Inflammatory macrophage treated with lipopolysaccharide for 4 hours (primary cell): ENCODE data around the gene PPIE.
A peak's percentile ranks its signal among the peaks of the same experiment; 100 is the strongest.

Experiments used
- DNase-seq: peaks from one replicate; pipeline ENCODE4 v3.0.0-alpha.2; 2020

Gene PPIE

DNA sequence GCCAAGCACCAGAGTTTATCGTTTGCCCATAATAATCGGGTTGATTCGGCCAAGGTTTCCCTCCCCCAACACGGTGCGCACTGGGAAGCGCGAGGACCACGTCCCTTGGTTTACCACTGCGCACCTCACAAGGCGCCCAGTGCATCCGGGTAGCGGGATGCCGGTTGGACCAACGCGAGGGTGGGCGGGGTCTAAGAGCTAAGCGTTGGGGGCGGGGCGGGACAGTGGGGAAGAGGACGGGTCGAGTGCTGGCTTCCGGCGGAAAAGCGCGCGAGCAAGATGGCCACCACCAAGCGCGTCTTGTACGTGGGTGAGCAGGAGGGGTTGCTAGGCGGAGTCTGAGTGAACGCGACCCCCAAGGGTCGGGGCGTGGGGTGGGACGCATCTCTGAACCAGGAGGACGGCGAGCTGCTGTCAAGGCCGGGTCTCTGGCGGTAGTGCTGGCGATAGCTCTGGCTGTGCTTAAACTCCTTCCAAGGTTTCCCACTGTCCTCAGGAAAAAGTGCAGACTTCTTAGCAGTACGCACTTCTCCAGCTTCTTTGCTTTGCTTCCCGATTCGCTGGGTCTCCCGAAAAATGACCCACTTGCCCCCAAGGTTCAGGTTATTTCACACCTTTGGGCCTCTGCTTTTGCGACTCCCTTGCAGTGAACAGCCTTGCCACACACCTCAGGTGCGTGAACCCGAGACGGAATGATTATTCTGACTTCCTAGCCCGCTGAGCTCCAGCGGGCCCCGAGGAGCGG is at the start of gene PPIE:
PPIE (plus strand) TSS at position 261 of the 745 bp plus-strand sequence; CDS start at position 280, 19 bp downstream.
- peak; percentile 95 for DNase-seq

GRCh38 chr1:39689214-39689613 is 49.5 kb upstream of the PPIE start:
- DNase-seq, result no peak

GRCh38 chr1:39689635-39690034 is 49.0 kb upstream of the PPIE start:
- no peak for DNase-seq

GRCh38 chr1:39690225-39690624 is 48.5 kb upstream of the PPIE start:
- DNase-seq, result no peak

GRCh38 chr1:39690794-39691382 is 47.8 kb upstream of the PPIE start:
- no peak for DNase-seq

DNA sequence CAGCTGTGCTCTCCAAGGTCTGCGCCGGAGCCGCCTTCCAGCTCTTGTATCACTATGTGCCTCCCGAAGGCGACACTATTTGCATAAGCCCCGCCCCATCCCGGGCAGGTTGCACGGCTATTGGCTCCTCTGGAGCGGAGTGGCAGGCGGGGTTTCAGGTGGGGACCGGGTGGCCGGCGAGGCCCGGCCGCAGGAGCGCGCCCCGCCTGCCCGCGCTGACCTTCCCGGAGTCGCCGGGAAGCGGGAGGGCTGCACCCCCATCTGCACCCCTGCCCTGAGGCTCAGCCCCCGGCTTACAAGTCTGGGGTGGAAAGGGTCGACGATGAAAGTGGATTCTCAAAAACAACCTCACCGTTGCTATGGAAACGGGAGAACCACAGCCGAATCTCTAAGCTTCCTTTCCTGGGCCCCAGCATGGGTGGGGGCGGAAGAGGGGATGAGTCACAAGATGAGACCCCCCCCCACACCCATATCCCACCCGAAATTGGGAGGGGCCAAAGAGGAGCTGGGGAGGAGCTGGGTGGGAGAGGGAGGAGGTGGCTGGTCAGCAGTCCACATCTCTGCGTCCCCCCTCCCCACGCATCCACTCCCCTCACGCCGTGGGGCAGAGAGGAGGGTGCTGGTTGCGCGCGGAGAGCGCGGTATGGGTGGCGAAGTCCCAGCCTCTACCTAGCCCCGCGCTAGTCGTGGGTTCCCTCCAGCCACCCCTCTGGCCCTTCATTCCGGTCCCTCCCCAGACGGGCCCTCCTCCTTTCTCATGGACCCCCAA is 47.1 kb upstream of the PPIE start, which contains the start of gene HPCAL4:
HPCAL4 (minus strand) TSS at position 51 of the 769 bp plus-strand sequence. CDS start 6,830 bp downstream, outside the sequence.
- DNase-seq, result peak; percentile 74

DNA sequence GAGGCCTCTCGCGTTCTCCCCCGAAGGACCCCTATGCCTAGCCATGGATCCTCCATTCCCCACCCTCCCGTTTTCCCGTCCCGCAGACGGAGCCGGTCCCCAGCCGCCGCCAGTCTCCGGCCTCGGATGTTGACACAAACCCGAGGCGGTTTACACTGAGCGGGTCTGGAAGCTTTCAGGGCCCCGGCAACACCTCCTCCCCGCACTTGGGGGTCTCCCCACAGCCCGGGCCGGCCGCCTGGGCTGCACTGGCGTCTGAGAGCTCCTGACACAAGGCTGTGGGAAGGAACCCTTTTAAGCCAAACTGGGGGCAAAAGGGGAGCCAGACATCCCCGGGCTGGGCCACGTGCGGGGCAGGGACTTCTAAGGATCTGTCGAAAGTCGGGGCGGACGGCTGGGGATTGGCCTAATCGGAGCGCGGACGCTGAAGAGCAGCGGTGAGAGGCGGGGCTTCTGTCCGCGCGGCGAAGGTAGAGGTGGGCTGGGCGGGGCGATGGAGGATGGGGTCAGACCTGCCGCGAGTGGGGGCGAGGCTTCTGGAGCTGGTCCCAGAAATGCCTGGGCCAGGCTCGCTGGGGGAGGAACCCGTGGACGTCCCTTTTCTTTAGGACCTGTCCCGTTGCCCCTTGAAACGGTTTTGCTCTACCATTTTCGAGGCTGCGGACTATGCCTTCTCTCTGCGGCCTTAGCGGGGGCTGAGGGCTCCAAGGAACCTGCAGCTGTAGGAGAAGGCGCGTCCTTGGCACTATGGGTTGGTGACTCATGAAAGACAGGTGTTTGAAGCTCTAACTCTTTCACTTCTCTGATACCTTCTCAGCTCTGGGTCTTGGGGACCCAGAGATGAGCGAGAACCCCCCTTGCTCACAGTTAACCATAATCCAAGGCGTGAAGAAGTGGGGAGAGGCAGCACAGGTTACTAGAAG is 46.3 kb upstream of the PPIE start:
- DNase-seq, result no peak

DNA sequence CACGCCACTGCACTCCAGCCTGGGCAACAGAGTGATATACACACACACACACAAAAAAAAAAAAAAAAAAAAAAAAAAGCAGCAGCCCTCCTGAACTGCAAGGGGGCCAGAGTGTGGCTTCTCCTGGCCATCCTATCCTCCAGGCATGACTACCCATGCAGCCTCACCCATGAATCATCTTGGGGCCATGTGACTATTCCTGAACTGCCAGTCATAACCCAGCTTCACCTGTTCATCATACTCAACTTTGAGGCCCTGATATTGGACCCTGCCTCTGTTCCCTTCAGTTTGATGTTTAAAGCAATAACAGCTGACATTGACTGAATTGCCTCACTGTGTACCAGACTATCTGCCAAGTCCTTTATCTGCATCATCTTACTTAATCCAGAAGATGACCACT is 44.7 kb upstream of the PPIE start:
- no peak for DNase-seq

- DNase-seq, result peak; percentile 44
Observed at GRCh38 chr1:39695016-39695415, 43.7 kb upstream of the PPIE start.

DNA sequence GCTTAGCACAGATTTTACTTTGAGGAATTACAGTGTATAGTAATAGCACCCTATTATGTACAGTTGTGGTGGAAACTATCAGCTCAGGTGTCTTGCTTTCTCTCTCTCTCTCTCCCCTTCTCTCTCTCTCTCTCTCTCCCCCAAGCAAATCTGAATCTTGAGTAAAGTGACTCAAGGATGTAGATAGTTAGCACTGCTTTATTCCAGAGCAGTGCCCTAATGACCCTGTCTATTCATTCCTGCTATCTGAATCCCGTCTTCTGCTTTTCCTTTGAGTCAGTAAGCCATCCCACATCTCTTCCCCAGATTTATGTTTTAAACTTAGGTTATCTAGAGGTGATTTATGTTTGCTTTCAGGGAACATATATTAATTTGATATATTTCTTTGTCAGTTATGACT is 42.2 kb upstream of the PPIE start:
- DNase-seq, result no peak

DNA sequence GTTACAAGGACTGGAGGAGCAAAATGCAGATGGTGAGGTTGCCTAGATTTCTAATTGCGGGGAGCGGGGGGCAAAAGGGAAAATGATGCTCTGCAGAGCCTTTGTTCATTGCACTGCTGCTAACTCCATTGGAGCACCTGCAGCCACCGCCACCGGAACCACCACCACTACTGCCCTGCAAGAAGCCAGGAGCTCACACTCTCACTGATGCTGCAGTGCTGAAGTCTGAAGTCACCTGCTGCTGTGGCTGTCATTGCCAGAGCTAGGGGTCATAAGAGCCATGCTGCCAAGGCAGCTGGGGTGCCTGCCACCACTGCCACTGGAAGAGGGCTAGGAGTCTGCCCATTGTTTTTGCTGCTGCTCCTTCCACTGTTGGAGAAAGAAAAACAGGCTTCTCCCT is 40.1 kb upstream of the PPIE start:
- DNase-seq, result no peak

DNA sequence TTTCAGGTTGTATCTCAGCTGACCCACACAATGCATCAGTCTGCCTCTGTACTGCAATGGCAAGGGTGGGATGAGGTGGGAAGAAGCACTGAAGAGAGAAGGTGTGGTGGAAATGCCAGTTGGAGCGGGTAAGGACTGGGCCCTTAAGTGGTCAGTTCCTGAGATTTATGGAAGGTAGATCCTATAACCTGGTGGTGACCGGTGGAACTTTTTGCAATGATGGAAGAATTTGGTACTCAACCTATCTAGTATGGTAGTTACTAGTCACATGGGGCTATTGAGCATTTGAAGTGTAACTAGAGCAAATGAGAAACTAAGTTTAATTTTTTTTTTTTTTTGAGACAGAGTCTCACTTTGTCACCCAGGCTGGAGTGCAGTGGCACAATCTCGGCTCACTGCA is 39.3 kb upstream of the PPIE start:
- DNase-seq, result no peak

DNA sequence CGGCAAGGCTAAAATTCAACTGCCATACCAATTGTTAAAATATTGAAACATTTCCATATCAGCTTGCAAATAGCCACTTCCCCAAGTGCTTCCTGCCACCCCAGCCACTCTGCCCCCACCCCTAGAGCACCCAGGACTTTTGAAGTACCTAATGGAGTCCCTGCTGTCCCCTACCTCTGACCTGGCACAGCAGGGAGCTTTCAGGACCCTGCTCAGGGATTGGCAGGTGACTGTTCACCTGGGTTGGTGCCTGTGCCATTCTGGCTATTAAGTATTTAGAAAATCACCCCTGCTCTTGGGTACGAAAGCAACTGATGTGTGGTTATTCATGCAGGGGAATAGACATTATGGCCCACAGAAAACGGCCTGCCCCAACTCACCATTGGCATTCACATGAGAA is 38.3 kb upstream of the PPIE start:
- DNase-seq, result no peak

- no peak for DNase-seq
Observed at GRCh38 chr1:39701049-39701439, 37.6 kb upstream of the PPIE start.

DNA sequence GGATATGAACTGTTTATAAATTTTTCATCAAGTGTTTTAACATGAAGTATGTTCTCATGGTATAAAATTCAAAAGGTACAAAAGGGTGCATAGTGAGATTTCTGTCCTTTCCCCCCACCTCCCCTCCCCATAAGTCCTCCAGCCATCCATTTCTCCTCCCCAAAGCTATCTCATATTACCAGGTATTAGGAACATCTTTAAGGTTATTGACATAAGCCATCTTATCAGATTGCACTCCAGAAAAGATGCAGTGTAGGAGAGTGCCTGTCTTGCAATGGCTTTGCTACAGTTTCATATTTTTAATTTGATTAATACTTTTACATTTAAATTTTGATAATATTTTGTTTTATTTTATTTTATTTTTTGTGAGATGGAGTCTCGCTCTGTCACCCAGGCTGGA is 33.9 kb upstream of the PPIE start:
- no peak for DNase-seq

DNA sequence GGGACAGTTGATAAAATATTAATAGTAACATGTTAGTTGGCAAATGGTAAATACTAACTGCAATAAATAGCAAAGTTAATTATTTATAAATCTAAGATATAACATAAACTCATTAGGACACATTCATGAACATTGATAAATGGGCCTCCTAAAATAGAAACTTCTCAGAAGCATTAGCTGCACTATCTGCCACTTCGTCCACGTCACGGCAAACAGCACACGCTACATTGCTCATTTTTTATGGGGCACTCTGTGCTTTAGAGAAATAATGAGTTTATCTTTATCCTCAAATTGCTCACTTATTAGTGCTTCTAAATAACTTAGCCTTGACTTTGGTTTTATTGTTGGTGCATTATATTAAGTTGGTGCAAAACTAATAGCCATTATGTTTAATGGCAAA is 31.2 kb upstream of the PPIE start:
- no peak for DNase-seq

DNA sequence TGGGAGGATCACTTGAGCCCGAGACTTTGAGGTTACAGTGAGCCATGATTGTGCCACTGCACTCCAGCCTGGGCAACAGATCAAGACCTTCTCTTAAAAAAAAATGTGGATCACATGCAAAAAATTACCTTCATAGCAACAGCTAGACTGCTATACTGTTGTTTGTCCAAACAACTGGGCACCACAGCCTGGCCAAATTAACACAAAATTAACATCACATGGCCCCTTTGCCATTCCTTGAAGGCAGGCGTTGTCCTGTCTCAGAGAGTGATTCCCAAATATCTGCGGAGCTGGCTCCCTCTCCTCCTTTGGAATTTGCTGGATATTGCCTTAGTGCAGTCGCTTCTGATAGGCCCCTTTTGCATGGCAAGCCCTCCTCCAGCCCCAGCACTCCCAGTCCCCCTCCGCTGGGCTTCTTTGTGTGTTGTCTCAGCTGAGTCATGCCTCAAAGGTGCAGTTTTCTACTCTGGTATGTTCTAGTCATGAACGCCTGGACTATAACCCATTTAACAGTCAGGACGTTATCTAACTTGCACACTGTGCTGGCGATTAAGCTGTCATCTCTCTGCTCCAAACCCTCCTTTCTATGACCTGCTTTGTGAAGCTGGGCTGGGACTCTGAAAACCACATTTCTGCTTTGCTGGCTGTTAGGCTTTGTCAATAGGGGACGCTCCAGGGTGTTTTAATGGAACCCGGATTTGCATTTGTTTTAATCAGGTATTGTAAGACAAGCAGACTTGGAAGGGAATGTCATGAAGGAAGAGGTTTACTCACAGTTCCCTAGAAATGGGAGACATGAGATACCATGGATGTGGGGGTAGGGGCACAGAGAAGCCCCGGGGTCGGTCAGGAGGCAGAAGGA is 27.3 kb upstream of the PPIE start:
- no peak for DNase-seq

DNA sequence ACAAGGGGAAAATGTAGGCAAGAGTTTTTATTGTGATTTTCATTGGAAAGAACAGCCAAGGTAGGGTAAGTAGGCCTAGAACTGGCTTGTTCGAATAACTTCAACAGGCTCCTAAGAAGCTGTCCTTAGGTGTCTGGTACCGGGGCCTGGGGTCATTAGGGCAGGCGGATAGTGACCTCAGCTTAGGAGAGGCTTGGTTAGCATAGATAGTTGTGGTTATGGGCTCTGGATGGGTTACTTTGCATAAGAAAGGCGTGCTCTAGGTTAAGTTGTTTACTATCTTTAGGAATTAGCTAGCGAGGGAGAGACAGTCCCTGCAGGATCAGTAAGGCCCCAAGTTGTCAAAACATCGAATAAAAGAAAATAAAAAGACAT is 26.7 kb upstream of the PPIE start:
- no peak for DNase-seq

GRCh38 chr1:39713557-39713956 is 25.1 kb upstream of the PPIE start:
- no peak for DNase-seq

DNA sequence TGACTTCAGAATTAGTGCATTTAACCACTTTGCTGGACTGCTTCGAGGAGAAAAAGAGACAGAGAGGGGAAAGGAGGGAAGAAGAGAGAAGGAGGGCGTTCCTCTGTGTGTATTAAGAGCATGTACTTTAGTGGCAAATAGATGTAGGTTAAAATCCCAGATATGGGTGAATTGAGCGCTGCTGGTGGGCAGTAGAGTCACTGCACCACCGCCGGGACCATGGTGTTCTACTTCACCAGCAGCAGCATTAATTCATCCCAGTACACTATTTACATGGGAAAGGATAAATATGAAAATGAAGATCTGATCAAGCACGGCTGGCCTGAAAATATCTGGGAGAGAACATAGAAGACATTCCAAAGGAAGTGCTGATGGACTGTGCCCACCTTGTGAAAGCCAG is 20.9 kb upstream of the PPIE start:
- DNase-seq, result no peak

DNA sequence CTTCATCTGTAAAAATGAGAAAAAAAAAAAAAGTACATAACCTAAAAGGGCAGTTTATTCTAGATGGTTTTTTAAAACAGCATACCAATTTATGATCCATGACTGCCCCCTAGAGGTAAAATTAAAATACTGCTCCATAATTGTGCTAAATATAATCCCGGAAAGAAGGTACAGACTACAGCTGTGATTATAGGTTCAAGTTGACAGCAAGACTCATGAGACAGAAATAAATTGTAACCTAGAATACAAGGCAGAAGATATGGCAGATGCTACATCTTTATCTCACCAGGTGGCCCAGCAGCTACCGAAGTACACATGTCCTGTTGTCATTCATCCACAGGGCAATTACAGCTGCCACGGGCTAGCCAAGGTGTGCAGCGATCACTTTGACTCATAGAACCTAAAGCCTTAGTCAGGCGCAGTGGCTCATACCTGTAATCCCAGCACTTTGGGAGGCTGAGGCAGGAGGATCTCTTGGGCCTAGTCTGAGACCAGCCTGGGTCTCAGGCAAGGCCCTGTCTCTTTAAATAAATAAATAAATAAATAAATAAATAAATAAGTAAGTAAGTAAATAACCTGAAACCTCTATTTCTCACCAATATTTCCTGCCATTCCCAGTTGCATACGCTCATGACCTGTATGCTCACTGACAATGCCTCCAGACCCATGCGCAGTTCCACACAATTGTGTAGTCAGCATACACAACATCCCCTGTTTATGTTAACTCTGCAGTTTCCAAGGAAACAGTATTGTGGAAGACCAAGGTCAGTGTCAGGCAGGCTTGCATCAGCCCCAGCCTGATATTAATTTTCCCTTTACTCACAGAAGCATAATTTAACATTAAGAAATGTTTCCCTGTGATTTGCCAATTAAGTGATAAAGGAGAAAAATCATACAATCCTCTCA is 18.3 kb upstream of the PPIE start:
- DNase-seq, result peak; percentile 64
